GM12878 (cell line): Measurements from ENCODE around the gene MAP2K7. TPM values are rescaled to one million over a fixed set of nuclear protein-coding genes. Genes with fewer than 3 reads are reported as not detected.
A peak's percentile ranks its signal among the peaks of the same experiment; 100 is the strongest.

Experiments used
- ATAC-seq: fragments of 200-7000 bp; cut with Tn5 transposase; 3 replicates; pipeline ENCODE4 v1.9.1; 2020; ENCODE audit warnings: mild to moderate bottlenecking, moderate library complexity
- BruUV-seq: library from RNA; stranded (reverse); fragments of 400-500 nt; replicated peaks from 2 replicates; lab custom pipeline; 2021; lab: Mats Ljungman, UMichigan
- CTCF ChIA-PET: fragments of 300-600 bp; sonication (Branson Sonifier 250); formaldehyde crosslinking; extraction: SDS; loops from one replicate; lab custom pipeline; 2021; ENCODE audit warnings: inconsistent platforms; lab: Yijun Ruan, JAX
- POLR2A ChIA-PET: fragments of 350-600 bp; formaldehyde crosslinking; extraction: SDS; loops from one replicate; lab custom pipeline; 2021; ENCODE audit warnings: inconsistent platforms; lab: Charles Lee
- RAD21 ChIA-PET: fragments of 300-600 bp; sonication (Branson Sonifier 250); formaldehyde crosslinking; loops from one replicate; lab custom pipeline; 2023; ENCODE audit warnings: antibody characterized with exemption; ENCODE audit not compliant: unreplicated experiment; lab: Charles Lee
- SMC1A ChIA-PET: fragments of 300-600 bp; sonication (Branson Sonifier 250); formaldehyde crosslinking; loops from one replicate; lab custom pipeline; 2023; ENCODE audit not compliant: unreplicated experiment, uncharacterized antibody; lab: Charles Lee
- DNase-seq: peaks from one replicate; pipeline ENCODE4 v3.0.0-alpha.2; 2011; ENCODE audit warnings: low read depth, low spot score
- FAIRE-seq: peaks from 3 replicates; lab custom pipeline; 2011; peaks lifted over from hg19 to GRCh38; lab: Jason Lieb, UNC
- H2AFZ ChIP-seq: 2 replicates; pipeline ENCODE4 v1.6.0; 2011; ENCODE audit warnings: low read depth, low read length, control low read depth; ENCODE audit not compliant: control insufficient read depth
- H3K27ac ChIP-seq: 2 replicates; pipeline ENCODE4 v1.5.1; 2011; ENCODE audit warnings: control low read depth; ENCODE audit not compliant: control insufficient read depth, insufficient read depth
- H3K27me3 ChIP-seq, 2 experiments: replicated peaks in 1 of 2; 2 replicates each; pipeline versions ENCODE4 v1.6.0 to v1.6.1; 2011; ENCODE audit warnings: low read length in 1 of 2; ENCODE audit not compliant: control insufficient read depth in 2 of 2, insufficient read depth in 2 of 2
- H3K36me3 ChIP-seq, 2 experiments: 2 replicates each; pipeline ENCODE4 v1.5.1; 2011; ENCODE audit warnings: low read length in 1 of 2; ENCODE audit not compliant: control insufficient read depth in 2 of 2, insufficient read depth in 2 of 2
- H3K4me1 ChIP-seq: 2 replicates; pipeline ENCODE4 v1.6.1; 2011; ENCODE audit warnings: mild to moderate bottlenecking, low read length, moderate library complexity, mixed read lengths; ENCODE audit not compliant: control insufficient read depth, insufficient read depth
- H3K4me2 ChIP-seq: 2 replicates; pipeline ENCODE4 v1.6.0; 2011; ENCODE audit warnings: control low read depth; ENCODE audit not compliant: control insufficient read depth, insufficient read depth
- H3K4me3 ChIP-seq: fragments of 200-600 bp; sonication (generic); 2 replicates; pipeline ENCODE4 v1.5.1; 2016
- H3K79me2 ChIP-seq: 2 replicates; pipeline ENCODE4 v1.6.0; 2011; ENCODE audit warnings: low read length; ENCODE audit not compliant: control insufficient read depth, insufficient read depth
- H3K9ac ChIP-seq: 2 replicates; pipeline ENCODE4 v1.8.0; 2011; ENCODE audit warnings: low read length, control low read depth, mixed read lengths; ENCODE audit not compliant: control insufficient read depth, insufficient read depth
- H3K9me3 ChIP-seq: replicated peaks from 3 replicates; pipeline ENCODE4 v1.5.1; 2011; ENCODE audit warnings: mild to moderate bottlenecking, low read length; ENCODE audit not compliant: control insufficient read depth, insufficient read depth
- H4K20me1 ChIP-seq: 2 replicates; pipeline ENCODE4 v1.6.0; 2011; ENCODE audit not compliant: control insufficient read depth, insufficient read depth
- ASH2L ChIP-seq: fragments of 300-600, 200-600 bp; sonication (generic); IDR thresholded peaks from 2 replicates; pipeline ENCODE4 v1.6.1; 2017; ENCODE audit warnings: low read depth, mild to moderate bottlenecking, borderline replicate concordance
- CEBPB ChIP-seq, 2 experiments: fragments of 150-350 bp in 1 of 2; IDR thresholded peaks; 2 replicates each; pipeline ENCODE4 v1.6.1; 2012 to 2014; ENCODE audit warnings: low read depth in 2 of 2, low read length in 2 of 2, borderline replicate concordance in 1 of 2, inconsistent platforms in 1 of 2
- KAT2A ChIP-seq: conservative IDR thresholded peaks from 2 replicates; pipeline ENCODE4 v1.6.1; 2011; ENCODE audit warnings: low read depth, low read length; ENCODE audit not compliant: control insufficient read depth
- KLF5 ChIP-seq: fragments of 450-650 bp; IDR thresholded peaks from 2 replicates; pipeline ENCODE4 v1.6.1; 2014; ENCODE audit warnings: mild to moderate bottlenecking; ENCODE audit not compliant: partially characterized antibody
- MTA2 ChIP-seq: fragments of 450-650 bp; IDR thresholded peaks from 2 replicates; pipeline ENCODE4 v1.6.1; 2016; ENCODE audit warnings: low read depth, mild to moderate bottlenecking, moderate library complexity
- MXI1 ChIP-seq: fragments of 150-350 bp; IDR thresholded peaks from 2 replicates; pipeline ENCODE4 v1.6.1; 2011; ENCODE audit warnings: low read depth, mild to moderate bottlenecking, inconsistent platforms, low read length, improper control_type of control experiment
- NFYB ChIP-seq: IDR thresholded peaks from 2 replicates; pipeline ENCODE4 v1.6.1; 2011; ENCODE audit warnings: low read depth, mild to moderate bottlenecking, low read length, improper control_type of control experiment, moderate library complexity; ENCODE audit not compliant: insufficient read depth
- NRF1 ChIP-seq: conservative IDR thresholded peaks from 2 replicates; pipeline ENCODE4 v1.6.1; 2011; ENCODE audit warnings: mild to moderate bottlenecking, low read depth, low read length, improper control_type of control experiment
- POLR2AphosphoS2 ChIP-seq: IDR thresholded peaks from 2 replicates; pipeline ENCODE4 v1.6.1; 2011; ENCODE audit warnings: low read depth, mild to moderate bottlenecking, low read length, improper control_type of control experiment, moderate library complexity
- POU2F2 ChIP-seq: IDR thresholded peaks from 3 replicates; pipeline ENCODE4 v1.6.1; 2011; ENCODE audit warnings: low read depth, mild to moderate bottlenecking, low read length, borderline replicate concordance
- RAD21 ChIP-seq: IDR thresholded peaks from 2 replicates; pipeline ENCODE4 v1.6.1; 2011; ENCODE audit warnings: mild to moderate bottlenecking, low read depth, low read length, moderate library complexity; ENCODE audit not compliant: insufficient read depth
- RB1 ChIP-seq: fragments of 450-650 bp; formaldehyde crosslinking; IDR thresholded peaks from 2 replicates; pipeline ENCODE4 v1.6.1; 2017; ENCODE audit warnings: mild to moderate bottlenecking, borderline replicate concordance
- RFX5 ChIP-seq: IDR thresholded peaks from 2 replicates; pipeline ENCODE4 v1.6.1; 2011; ENCODE audit warnings: low read depth, low read length, improper control_type of control experiment
- SREBF1 ChIP-seq: IDR thresholded peaks from 2 replicates; pipeline ENCODE4 v1.6.1; 2012; ENCODE audit warnings: mild to moderate bottlenecking, low read length
- WGBS: methylation state at CpG from one replicate; pipeline ENCODE4 v1.1.6; 2016; ENCODE audit warnings: low lambda C conversion rate; ENCODE audit not compliant: insufficient replicate concordance, insufficient coverage; ENCODE audit errors: missing lambda C conversion rate; 5-methylcytosine and 5-hydroxymethylcytosine counted together
- in situ Hi-C: fragments of 300-500 bp; cut with MboI; formaldehyde crosslinking; loops from 9 replicates; pipeline ENCODE4 v1.14.3; 2018; ENCODE audit warnings: mixed read lengths
- intact Hi-C: fragments of 100-400 bp; cut with micrococcal nuclease; formaldehyde crosslinking; loops from one replicate; pipeline ENCODE4 v1.14.2; 2022; ENCODE audit not compliant: unreplicated experiment
- polyA plus RNA-seq, 11 experiments: library from polyadenylated mRNA; depleted of rRNA in 4 of 11; unstranded in 6 of 11; stranded (reverse) in 5 of 11; fragments of >200 nt; fragmentation: Nextera tagmentation in 4 of 11; fragmentation: Illumina TruSeq in 1 of 11; extraction: Ambion mirVana in 4 of 11; extraction: Trizol in 1 of 11; gene quantifications; 1 replicate in 1 of 11; 2 replicates in 10 of 11; pipeline versions ENCODE4 v1.2.1 to v1.2.3, GENCODE V29; 2011 to 2016; ENCODE audit warnings: inconsistent platforms in 2 of 11, missing spikeins in 2 of 11, low read depth in 1 of 11
- total RNA-seq, 4 experiments: library from RNA; depleted of rRNA in 3 of 4; stranded (reverse); fragments of >200 nt in 3 of 4; fragmentation: Illumina TruSeq in 1 of 4; extraction: Trizol in 1 of 4; gene quantifications; 2 replicates each; pipeline versions ENCODE4 v1.2.1 to v1.2.3, GENCODE V29; 2013 to 2021
- TF ChIP-seq, protein P1 (sequence below): fragments of 450-650 bp; IDR thresholded peaks from 2 replicates; pipeline ENCODE4 v1.6.1; 2016; ENCODE audit warnings: mild to moderate bottlenecking, moderate library complexity, borderline replicate concordance
- TF ChIP-seq, protein P2 (sequence below): fragments of 450-650 bp; IDR thresholded peaks from 2 replicates; pipeline ENCODE4 v1.6.1; 2014; ENCODE audit warnings: mild to moderate bottlenecking
- TF ChIP-seq, protein P3 (sequence below): fragments of 450-650 bp; IDR thresholded peaks from 2 replicates; pipeline ENCODE4 v1.6.1; 2018; ENCODE audit warnings: borderline replicate concordance, mild to moderate bottlenecking; ENCODE audit not compliant: partially characterized antibody

Gene MAP2K7
- total and polyA plus RNA-seq, 10 of the 15 experiments (the other 5 are each of a cell fraction or from before 2014, with no cell fraction given): 0.34 to 32.2 (median 6.7) TPM

DNA sequence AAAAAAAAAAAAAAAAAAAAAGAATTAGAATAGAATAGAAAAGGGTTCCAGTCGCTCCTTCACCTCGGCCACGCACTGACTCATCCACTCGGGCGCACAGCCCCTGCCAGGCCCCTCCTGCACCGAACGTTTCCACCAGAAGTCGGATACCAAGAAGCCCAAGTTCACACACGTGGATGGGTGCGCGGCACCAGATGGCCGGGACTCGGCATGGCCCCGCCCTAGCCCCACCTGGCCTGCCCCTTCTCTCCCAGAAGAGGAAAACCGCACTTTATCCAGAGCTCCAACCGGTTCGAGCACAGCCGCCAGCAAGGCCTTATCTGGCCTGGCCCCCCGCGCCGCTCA is 35.4 kb upstream of the MAP2K7 start:
- Histone ChIP-seq H3K4me3 (no peak overlapping the region), H3K9ac (no peak overlapping the region)
- RAD21 ChIA-PET: interaction anchor here (1.1 to 1.7 kb wide), 3 partner anchors 35 to 300 kb away, joined by 4 to 8 read pairs (median 7); partner anchors contain the start of genes MAP2K7 and SNAPC2
- TF ChIP-seq CEBPB (IDR thresholded peaks at IDR 0.05; ENCODE audit: borderline replicate concordance in 1 of 2, low read depth in 2 of 2, low read length in 2 of 2) (no peak), SREBF1 (no peak), MXI1 (no peak), RAD21 (no peak), NFYB (no peak), ASH2L (no peak), NRF1 (no peak), RFX5 (no peak), POU2F2 (no peak), KAT2A (no peak), POLR2AphosphoS2 (no peak), MTA2 (no peak), RB1 (no peak), KLF5 (no peak)
- TF ChIP-seq, protein P1, sequence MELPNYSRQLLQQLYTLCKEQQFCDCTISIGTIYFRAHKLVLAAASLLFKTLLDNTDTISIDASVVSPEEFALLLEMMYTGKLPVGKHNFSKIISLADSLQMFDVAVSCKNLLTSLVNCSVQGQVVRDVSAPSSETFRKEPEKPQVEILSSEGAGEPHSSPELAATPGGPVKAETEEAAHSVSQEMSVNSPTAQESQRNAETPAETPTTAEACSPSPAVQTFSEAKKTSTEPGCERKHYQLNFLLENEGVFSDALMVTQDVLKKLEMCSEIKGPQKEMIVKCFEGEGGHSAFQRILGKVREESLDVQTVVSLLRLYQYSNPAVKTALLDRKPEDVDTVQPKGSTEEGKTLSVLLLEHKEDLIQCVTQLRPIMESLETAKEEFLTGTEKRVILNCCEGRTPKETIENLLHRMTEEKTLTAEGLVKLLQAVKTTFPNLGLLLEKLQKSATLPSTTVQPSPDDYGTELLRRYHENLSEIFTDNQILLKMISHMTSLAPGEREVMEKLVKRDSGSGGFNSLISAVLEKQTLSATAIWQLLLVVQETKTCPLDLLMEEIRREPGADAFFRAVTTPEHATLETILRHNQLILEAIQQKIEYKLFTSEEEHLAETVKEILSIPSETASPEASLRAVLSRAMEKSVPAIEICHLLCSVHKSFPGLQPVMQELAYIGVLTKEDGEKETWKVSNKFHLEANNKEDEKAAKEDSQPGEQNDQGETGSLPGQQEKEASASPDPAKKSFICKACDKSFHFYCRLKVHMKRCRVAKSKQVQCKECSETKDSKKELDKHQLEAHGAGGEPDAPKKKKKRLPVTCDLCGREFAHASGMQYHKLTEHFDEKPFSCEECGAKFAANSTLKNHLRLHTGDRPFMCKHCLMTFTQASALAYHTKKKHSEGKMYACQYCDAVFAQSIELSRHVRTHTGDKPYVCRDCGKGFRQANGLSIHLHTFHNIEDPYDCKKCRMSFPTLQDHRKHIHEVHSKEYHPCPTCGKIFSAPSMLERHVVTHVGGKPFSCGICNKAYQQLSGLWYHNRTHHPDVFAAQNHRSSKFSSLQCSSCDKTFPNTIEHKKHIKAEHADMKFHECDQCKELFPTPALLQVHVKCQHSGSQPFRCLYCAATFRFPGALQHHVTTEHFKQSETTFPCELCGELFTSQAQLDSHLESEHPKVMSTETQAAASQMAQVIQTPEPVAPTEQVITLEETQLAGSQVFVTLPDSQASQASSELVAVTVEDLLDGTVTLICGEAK: no peak
- TF ChIP-seq, protein P2, sequence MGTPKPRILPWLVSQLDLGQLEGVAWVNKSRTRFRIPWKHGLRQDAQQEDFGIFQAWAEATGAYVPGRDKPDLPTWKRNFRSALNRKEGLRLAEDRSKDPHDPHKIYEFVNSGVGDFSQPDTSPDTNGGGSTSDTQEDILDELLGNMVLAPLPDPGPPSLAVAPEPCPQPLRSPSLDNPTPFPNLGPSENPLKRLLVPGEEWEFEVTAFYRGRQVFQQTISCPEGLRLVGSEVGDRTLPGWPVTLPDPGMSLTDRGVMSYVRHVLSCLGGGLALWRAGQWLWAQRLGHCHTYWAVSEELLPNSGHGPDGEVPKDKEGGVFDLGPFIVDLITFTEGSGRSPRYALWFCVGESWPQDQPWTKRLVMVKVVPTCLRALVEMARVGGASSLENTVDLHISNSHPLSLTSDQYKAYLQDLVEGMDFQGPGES: no peak
- TF ChIP-seq, protein P3, sequence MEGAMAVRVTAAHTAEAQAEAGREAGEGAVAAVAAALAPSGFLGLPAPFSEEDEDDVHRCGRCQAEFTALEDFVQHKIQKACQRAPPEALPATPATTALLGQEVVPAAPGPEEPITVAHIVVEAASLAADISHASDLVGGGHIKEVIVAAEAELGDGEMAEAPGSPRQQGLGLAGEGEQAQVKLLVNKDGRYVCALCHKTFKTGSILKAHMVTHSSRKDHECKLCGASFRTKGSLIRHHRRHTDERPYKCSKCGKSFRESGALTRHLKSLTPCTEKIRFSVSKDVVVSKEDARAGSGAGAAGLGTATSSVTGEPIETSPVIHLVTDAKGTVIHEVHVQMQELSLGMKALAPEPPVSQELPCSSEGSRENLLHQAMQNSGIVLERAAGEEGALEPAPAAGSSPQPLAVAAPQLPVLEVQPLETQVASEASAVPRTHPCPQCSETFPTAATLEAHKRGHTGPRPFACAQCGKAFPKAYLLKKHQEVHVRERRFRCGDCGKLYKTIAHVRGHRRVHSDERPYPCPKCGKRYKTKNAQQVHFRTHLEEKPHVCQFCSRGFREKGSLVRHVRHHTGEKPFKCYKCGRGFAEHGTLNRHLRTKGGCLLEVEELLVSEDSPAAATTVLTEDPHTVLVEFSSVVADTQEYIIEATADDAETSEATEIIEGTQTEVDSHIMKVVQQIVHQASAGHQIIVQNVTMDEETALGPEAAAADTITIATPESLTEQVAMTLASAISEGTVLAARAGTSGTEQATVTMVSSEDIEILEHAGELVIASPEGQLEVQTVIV: no peak

More for the DNA sequence above, 35.4 kb upstream of the MAP2K7 start:
- H4K20me1 ChIP-seq: no peaks in the 10 kb centered on the region
- no peak overlapping the region for H3K27ac ChIP-seq
- H2AFZ ChIP-seq: no peak overlapping the region
- H3K9me3 ChIP-seq: no peaks in the 10 kb centered on the region; the same call in 2 of the 3 replicates
- SMC1A ChIA-PET: no interaction called here
- FAIRE-seq (no peak), DNase-seq (no peak), ATAC-seq (no peak)
- peaks cover 5 to 9% of the 10 kb centered on the region in 2 experiments; a peak in 3 of 4 replicates for H3K27me3 ChIP-seq
- H3K4me2 ChIP-seq: peak overlapping the region; percentile 95
- in situ Hi-C loops: no loop called here
- CTCF ChIA-PET: interaction anchor here (0.8 to 2.0 kb wide), 11 partner anchors 9 to 238 kb away, joined by 3 to 19 read pairs (median 4); partner anchors contain the start of genes PET100, SNAPC2 and TIMM44
- POLR2A ChIA-PET: interaction anchor here (1.8 kb wide), 1 partner anchor 52 kb away, joined by 4 read pairs; the partner anchor contains the start of gene SNAPC2
- BruUV-seq: no TSS peak
- 27% methylated on average over 21 of the region's 21 CpGs for WGBS
- intact Hi-C loops: loop anchor here (2.0 kb wide), 1 partner anchor 35 kb away; the partner anchor contains the start of gene MAP2K7
- H3K36me3 ChIP-seq: no peaks in the 10 kb centered on the region
- H3K4me1 ChIP-seq: peaks cover 12% of the 10 kb centered on the region; the same call in 1 of the 2 replicates
- no peaks in the 10 kb centered on the region for H3K79me2 ChIP-seq
